ENCODE measurements around the gene ITPR2.
"Not testable (repeated sequence)": the region's sequence is repeated elsewhere in the genome, so short reads cannot be mapped to it uniquely, and the experiment has no call there.

Gene ITPR2

DNA sequence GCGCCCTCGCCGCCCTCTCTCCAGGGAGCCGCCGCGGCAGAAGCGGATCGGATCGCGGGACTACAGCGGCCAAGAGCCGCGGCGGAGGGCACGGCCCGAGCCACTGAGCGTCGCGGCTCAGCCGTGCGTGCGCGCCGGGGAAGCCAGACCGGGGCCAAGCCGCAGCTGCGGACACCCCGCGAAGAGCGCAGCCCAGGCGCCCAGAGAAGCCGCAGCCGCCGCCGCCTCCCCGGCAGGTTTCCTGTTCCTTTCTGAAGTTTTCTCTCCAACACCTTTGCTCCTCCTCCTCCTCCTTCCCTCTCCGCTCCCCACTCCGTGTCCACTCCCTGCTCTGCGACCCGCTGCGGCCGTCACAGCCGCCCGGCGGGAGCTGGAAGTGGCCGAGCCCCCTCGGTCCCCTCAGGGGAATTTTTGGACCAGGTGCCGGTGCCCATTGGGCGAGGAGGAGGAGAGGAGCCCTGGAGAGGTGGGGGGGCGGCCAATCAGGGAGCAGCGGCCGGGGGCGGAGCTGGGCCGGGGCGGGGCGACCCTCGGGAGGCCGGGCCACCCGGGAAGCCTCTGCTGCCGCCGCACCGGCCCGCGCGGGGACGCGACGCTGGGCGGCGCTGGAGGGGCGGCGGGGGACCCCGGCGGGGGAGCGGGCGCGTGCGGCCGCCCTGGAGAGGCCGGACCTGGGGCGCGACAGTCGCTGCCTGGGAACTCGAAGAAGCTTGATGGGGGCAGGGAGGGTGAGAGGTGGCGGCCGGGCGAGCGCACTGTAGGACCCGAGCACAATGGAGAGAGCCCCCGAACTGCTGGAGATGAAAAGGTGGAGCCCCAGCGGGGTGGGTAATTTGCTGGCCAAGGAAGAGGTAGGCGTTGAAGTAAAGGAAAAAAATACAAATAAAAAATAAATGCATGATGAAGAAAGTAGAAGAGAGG, at the start of gene ITPR2:
Gene ITPR2, minus strand, starts transcription at position 373 of the 921 bp plus-strand sequence. CDS start 413 bp downstream, outside the sequence.
- peak in 1 of 2 experiments; percentile 14 for DNase-seq

DNA sequence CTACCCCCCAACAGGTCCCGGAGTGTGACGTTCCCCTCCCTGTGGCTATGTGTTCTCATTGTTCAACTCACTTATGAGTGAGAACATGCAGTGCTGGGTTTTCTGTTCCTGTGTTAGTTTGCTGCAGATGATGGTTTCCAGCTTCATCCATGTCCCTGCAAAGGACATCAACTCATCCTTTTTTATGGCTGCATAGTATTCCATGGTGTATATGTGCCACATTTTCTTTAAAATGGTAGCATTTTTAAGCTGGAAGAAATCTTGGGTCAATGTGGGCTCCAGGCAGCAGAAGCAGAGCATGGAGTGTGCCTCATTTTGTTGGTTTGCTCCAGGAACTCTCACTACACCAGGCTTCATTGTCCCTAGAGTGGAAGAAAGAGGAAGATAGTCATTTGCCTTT, 47.6 kb upstream of the ITPR2 start:
- DNase-seq = no peak

- no peak for DNase-seq
These were observed 45.7 kb upstream of the ITPR2 start for GRCh38 chr12:26878661-26879119.

DNA sequence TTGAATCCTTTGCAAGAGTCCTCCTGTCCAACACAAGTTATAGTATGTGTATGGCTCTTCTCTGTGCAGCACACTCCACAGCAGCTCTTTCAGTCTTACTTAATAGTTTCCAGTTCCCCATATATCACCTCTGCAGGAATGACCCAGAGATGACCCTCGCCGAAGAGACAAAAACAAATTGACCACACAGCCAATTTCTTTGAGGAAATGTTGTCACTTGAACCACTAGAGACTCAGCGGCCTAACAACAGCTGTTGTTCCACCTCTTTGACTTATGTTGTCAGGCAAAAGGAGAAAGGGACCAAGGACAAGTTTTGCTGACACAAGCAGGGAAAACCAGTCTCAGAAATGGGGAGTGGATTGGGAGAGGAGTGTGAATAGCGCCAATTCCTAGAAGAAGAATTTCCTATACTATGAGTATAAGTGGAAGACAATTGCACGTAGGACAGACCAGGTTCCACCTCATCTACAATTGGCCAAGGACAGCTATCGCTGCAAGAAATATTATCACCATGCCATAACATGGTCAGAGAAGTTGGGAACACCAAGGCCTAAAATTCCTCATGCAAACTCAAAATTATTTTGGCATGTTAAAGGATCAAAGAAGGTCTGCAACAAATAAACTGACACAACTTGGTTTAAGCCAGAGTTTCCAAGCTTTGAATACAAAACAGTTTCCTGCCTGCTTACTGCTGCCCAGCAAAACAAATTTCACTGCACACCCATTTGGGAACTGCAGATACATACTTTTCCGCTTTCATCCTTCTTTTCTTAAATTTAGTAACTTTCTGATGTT, 41.7 kb upstream of the ITPR2 start:
- no peak for DNase-seq

- DNase-seq = no peak
These were observed 39.6 kb upstream of the ITPR2 start for GRCh38 chr12:26872625-26873024.

GRCh38 chr12:26871985-26872384, 39.0 kb upstream of the ITPR2 start:
- DNase-seq = no peak

DNA sequence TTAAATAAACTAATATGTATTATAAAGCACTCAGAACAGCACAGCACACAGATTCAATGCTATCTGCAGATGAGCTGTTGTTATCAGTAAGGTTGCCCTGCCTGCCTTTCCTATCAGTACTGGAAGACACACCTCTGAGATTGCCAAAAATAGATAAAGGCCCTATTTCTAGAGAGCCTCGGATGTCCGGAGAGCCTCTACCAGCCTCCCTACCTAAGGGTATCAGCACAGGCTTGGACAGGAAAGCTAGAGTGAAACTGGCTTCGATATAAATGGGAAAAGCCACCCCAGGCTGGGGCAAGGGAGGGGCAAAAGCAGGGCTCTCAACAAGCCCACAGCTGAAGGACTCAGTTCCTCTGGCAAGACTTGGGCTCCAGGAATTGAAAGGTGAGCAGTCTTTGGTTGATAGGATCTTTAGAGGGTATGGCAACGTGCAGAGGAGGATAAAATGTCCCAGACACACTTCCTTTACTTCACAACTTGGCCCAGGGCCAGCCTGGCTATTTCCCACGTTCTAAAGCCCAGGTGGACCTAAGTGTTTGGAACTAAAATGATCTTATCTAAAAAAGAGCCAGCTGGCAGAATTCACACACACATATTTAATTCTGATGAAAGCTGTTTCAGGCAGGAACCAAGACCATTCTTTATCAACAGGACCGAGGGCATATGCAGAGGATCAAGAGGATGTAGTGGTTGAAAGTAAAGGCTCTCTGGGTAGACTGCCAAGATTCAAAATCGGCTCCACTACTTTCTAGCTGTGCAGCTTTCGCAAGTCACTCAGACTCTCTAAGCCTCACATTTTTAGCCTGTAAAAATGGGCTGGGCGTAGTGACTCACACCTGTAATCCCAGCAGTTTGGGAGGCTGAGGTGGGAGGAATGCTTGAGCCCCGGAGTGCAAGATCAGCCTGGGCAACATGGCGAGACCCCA, 37.8 kb upstream of the ITPR2 start:
- no peak for DNase-seq

GRCh38 chr12:26869908-26870459, 37.0 kb upstream of the ITPR2 start:
- DNase-seq = no peak

GRCh38 chr12:26869104-26869494, 36.1 kb upstream of the ITPR2 start:
- DNase-seq = no peak

- DNase-seq = no peak
These were observed 35.6 kb upstream of the ITPR2 start for GRCh38 chr12:26868447-26869103.

DNA sequence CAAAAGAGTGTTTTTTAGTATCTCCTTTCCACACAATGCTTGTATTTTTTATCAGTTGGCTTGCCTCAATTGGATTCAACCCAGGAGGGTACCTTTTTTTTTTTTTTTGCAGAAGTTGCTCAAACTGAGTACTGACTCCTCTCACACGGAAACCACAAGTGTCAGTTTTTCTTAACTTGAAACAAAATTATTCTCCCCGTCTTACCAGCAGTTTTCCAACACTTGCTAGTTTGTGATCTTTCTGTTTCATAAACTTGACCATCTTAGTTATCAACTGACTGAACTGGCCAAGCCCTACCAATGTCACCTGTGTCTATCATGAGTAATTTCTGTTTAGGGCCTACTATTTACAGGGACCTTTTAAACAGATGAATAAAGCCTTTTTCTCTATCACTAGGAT, 34.1 kb upstream of the ITPR2 start:
- DNase-seq = no peak

DNA sequence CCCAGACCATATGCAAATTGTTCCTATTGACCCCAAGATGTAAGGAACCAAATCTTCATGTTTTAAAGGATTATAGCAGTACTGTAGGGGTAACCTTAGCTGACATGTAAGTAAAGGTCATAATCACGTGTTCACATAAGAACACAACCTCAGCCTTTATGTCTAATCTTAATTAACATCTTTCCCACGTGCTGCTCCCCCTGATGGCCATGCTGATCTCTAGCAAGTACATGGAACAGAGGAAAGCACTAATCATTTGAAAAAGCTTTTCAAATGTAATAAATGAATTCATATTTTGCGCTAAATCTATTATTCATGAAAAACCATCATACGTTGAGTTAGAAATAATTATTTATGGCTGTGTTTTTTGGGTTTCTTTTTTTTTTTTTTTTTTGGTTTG, 30.5 kb upstream of the ITPR2 start:
- no peak for DNase-seq

GRCh38 chr12:26862787-26863186, 29.8 kb upstream of the ITPR2 start:
- not testable (repeated sequence) for DNase-seq

DNA sequence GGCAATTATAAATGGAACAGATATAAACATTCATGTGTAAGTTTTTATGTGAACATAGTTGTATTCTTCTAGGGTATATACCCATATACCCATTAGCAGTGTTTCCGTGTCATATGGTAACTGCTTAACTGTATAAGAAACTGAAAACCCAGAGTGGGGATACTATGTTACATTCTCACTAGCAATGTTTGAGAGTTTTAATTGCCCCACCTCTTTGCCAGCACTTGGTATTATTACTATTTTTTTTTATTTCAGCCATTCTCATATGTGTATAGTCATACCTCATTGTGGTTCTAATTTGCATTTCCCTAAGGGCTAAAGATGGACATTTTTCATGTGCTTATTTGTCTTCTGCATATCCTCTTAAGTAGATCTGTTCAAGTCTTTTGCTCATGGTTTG, 28.7 kb upstream of the ITPR2 start:
- no peak for DNase-seq

- DNase-seq = no peak
These were observed 24.6 kb upstream of the ITPR2 start for GRCh38 chr12:26857465-26858176.

- no peak for DNase-seq
These were observed 22.3 kb upstream of the ITPR2 start for GRCh38 chr12:26855337-26855736.

DNA sequence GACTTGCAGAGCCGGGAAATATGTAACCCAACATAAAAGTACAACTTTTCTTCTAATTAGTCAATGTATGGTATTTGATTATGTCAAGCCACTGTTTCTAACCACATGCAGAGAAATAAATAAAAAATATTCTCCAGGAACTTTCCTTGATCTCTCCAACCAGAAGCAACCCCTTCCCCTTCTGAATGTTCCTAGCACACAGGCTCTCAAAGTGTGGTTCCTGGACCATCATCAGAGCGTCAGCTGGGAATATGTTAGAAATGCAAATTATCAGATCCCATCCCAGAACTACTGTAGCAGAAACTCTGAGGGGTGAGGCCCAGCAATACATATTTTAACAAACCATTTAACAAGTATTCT, 21.0 kb upstream of the ITPR2 start:
- DNase-seq = no peak

DNA sequence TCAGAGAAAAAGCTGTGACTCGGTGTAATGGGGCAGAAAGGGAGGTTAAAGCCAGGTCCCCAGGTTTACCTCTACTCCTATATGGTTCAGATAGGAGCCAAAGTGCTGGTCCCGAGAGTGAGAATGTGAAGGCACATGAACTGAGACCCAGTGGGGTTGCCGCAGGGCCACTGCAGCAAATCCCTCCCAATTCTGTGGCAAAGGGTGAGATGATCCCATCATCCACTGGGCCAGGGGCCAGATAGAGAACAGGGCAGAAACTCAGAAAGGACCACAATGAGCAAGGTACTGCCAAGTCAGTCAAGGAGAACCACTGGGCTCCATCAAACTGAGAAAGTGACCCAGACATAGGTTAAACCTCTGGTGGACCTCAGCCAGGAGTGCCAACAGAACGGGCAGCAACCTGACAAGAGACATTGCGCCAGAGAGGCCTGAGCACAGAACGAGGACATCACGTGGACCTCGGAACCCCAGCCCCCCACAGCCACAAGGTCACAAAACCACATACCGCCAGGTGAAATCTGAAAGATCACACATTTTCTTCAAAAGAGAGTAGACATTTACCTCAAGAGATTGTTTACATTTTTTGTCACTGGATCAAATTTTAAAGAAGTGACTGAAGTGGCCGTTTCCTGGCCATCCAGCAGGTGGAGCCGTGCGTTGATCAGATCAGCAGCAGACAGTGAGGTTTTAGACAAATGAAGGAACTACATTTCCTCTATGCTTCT, 20.5 kb upstream of the ITPR2 start:
- DNase-seq = peak in 1 of 2 experiments; percentile 23

DNA sequence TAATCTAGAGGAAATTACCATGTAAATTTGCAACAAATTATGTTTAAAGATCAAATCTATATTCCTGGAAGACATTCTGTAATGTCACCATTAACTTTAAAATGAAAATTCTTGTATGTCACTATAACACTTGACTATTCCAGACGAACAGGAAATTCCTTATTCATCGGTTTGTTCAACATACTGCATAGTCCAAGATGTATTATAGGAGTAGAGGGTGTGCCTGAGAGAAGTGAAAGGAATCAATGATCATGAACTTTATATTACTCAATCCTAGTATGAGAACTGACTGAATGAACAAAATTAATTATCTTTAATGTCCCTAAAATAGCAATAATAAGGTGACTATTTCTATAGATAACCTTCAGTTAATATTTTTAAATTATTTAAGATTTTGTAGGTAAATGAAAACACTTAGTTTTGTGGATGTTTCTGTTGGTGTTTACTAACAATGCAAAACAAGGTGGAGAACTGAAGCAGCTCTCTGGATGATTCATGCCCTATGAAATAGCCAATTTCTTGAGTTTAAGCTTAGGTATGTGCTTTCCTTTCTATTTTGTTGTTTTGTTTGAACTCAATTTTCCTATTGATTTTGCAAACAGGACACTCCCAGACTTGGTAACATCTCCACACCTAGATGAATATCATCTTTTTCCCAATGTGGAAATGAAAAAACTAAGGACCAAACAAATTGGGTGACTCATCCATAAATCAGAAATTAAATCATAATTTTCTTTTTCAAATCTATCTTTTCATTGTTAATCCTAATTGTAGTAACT, 18.2 kb upstream of the ITPR2 start:
- no peak for DNase-seq

Data from cerebellar nuclear complex (tissue), 1 donor.